ENCODE results near the gene MMD2.
"Not testable (repeated sequence)": the region's sequence is repeated elsewhere in the genome, so short reads cannot be mapped to it uniquely, and the experiment has no call there.

The MMD2 gene

DNA sequence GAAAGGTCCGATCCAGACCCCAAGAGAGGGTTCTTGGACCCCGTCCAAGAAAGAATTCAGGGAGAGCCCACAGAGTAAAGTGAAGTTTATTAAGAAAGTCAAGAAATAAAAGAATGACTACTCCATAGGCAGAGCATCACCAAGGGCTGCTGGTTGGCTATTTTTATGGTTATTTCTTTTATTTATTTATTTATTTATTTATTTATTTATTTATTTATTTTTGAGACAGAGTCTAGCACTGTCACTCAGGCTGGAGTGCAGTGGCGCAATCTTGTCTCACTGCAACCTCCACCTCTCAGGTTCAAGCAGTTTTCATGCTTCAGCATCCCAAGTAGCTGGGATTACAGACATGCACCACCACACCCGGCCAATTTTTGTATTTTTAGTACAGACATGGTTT lies 65.8 kb downstream of the MMD2 start:
- not testable (repeated sequence) for DNase-seq

DNA sequence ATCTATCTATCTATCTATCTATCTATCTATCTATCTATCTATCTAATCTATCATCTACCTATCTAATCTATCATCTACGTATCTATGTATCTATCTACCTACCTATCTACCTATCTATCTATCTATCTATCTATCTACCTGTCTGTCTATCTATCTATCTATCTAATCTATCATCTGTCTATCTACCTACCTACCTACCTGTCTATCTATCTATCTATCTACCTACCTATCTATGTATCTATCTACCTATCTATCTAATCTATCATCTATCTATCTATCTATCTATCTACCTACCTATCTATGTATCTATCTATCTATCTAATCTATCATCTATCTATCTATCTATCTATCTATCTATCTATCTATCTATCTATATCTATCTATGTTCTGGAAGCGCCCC lies 67.5 kb downstream of the MMD2 start:
- not testable (repeated sequence) for DNase-seq

DNA sequence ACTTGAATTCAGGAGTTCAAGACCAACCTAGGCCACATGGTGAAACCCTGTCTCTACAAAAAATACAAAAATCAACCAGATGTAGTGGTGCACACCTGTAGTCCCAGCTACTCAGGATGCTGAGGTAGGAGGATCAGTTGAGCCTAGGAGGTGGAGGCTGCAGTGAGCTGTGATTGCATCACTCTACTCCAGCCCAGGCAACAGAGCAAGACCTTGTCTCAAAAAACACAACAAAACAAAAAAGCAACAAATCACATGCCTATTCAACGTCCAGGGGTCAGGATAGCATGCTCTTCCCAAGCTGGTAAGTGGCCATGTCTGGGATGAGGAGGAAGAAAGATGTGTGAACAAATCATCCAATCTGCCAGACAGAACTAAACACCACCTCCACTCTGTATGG lies 69.3 kb downstream of the MMD2 start:
- no peak for DNase-seq

DNA sequence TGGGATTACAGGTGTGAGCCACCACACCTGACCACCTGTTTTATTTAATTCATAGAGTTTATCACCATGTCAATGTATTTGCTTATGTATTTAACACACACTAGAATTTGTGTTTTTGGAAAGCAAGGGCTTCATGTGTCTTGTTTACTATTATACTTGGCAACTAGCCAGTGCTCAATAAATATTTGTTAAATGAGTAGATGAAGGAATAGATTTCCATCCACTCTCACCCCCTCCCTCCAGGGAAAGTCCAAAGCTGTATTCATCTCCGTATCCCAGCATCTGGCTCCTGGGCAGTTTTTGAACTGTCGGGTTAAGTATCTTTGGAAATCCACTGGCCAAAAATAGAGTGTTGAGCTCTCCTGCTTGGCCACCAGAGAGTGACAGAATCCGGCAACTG lies 70.8 kb downstream of the MMD2 start:
- DNase-seq = peak; percentile 20

DNA sequence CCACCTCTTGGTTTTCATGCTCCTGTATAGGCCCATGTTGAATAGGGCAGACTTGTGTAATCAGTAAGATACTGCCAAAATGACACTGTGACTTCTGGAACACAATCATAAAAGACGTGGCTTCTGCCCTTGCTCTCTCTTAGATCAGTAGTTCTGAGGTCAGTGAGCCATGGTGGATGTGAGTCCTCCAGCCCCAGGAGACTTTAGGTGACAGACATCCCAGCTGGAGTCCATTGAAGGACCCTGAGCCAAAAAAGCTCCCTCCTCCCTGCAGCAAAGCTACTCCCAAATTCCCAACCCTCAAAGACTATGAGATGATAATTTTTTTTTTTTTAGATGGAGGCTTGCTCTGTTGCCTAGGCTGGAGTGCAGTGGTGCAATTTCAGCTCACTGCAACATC lies 72.3 kb downstream of the MMD2 start:
- no peak for DNase-seq

DNA sequence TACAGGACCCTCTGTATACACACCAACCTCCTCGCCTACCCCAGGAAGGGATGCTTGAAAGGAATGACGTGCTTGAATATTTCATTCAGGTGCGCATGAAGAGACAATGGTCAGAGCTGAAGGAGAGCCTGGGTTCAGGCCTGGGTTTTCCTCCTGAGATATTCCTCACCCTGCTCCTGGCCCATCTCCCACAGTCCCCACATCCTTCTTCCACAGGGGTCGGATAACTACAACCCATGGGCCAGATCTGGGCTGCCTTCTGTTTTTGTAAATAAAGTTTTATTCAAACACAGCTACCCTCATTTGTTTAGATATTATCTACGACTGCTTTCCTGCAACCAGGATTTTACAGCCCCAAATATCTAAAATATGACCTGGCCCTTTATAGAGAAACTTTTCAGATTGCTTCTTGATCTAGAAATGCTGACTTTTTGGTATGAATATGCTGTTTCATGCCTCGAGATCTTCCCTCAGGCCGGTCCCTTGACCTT lies 73.6 kb downstream of the MMD2 start:
- DNase-seq = no peak

DNA sequence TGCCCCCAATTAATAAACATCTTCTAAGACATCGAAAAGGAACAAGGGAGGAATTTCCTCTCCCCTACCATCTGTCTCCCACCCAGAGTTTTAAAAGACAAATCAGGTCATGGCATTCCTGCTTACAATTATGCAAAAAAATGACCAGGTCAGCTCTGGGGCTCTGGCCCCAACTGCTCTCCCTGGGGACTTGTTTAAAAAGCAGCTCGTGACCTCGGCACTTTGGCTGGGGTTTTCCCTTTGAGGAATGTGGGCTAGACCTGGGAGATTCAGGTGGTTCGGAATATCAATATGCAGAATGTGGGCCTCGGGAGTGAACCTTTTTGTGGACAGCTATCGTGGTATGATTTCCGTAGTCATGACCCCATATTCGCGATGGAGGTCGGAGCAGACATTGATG lies 74.8 kb downstream of the MMD2 start:
- DNase-seq = no peak

DNA sequence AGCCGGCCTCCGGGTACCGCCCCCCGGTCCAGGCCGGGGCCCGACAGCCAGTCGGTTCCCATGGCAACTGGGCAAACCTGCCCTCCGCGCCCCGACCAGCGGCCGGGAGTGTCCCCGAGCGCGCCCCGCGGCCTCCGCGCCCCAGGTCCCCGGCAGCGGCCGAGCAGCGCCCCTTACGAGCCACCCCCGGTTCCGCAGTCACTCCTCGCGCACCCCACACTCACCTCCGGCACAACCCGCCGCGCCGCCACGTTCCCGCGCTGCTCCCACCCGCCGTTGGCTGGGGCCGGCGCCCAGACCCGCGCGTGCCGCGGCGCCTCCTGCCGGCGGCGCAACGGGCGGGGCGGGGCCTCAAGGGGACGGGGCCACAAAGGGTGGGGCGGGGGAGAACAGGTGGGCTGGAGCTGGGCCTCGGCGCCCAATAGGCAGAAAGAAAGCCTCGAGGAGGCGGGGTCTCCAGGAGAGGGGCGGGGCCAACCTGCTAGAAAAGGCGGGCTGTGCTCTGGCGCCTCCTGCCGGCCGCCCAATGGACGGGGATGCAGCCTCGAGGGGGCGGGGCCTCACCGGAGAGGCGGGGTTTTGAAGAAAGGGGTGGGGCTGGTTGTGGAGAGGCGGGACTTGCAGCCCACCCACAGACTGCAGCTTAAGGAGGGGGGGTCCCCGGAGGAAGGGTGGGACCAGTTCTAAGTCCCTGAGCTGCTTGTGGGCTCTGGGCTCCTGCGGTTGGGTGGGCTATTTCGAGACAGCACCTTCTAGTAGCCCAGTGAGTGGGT lies 75.4 kb downstream of the MMD2 start, which contains the start of gene RADIL:
Gene RADIL (minus strand): TSS at position 345 of the 773 bp plus-strand sequence. CDS start 5,577 bp downstream, outside the sequence.
- peak; percentile 74 for DNase-seq

DNA sequence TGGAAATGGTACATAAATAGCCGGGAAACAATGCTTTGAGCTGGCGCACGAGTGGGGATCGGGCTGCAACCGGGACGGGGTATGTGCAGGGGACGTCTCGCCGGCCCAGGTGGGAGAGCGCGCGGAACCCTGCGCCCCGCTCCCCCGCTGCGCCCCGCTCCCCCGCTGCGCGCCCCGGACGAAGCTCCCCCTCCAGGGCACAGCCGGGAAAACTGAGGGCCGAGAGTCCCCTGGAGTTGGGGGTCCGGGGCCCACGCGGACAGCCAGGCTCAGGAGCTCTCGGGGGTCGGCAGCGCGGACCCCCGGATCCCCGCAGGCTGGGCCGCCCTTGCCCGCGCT lies 76.0 kb downstream of the MMD2 start:
- no peak for DNase-seq

DNA sequence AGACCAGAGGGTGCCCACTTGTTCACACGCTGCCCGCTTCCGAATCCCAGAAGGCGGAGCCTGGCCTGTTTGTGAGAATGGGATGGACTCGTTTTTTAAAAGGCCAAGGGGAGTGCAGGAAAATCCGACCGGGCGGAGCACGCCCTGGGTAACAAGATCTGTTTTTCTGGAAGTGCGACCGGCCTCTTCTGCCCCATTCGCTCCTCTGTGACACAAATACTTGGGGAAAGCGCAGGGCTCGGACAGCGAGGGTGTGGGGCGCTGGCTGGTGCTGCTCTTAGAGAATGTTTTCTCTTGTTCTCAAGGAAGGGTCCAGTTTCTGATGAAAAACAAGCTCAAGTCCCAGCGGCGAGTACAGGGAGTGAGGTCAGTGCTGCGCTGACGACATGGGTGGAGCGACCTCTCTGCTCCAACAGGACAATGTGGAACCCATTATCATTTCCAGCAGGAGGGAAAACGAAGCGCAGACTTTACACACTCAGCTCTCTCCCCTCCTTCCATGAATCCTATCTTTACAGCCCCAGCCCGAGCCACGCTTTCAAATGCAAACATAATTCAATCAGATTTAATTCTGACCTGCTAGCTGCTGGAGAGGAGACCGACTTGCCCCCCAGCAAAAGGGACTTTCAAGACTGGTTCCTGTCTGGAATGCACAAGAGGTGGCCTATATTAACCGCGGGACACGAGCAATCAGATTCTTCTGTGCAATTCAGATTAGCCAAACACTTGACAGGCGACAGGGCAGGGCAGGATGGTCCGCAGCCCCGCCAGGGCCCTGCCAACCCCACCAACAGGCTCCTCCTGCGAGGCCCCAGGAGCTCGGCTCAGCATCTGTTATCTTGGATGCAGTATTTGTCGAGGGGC lies 76.6 kb downstream of the MMD2 start:
- DNase-seq = peak; percentile 55

DNA sequence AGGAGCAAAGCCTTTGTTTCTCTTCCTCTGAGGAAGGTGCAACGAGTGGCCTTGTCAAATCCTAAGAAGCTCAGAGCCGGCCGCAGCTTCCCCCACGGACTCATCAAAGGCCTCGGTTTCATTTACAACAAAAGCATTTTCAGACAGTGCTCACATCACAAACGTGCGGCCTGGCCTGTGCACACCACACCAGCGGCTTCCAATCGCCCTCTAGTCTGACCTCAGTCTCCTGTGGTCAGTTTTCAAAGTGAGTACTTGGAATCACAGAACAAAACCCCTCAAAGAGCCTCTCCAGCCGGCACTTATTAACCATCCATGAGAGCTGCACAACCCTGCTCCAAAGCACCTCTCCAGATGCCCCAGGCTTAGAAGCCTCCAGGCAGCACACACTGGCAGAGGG lies 78.8 kb downstream of the MMD2 start:
- no peak for DNase-seq

DNA sequence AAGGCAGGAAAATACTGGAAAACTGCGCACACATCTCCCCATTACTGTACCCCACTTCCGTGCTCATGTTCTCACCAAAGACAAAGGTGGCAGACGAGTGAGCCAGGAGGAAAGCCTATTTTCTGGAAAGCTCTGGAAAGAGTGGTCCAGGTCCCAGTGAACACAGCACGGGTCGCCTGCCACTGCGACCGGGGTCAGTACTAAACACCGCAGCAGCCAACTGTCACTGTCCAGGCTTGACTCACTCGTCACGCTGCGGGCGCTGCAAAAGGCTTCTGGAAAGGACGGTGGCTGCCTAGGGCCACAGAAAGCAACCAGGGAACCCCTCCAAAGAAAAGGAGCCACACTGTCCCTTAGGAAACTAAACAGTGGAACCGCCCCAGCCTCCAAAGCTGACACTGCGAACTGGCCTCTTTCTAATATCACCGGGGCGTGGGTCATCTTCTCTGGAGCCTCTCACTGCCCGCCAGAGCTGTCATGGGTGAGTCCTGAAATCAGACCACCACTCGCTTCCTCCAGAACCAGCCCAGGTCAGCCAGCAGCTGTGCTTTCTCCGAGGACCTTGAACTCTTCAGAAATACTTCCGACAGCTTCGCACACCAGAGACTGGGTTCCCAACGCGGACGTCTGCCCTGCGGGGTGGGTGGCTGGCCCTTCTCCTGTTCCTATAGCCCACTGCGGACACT lies 79.4 kb downstream of the MMD2 start:
- DNase-seq = no peak

DNA sequence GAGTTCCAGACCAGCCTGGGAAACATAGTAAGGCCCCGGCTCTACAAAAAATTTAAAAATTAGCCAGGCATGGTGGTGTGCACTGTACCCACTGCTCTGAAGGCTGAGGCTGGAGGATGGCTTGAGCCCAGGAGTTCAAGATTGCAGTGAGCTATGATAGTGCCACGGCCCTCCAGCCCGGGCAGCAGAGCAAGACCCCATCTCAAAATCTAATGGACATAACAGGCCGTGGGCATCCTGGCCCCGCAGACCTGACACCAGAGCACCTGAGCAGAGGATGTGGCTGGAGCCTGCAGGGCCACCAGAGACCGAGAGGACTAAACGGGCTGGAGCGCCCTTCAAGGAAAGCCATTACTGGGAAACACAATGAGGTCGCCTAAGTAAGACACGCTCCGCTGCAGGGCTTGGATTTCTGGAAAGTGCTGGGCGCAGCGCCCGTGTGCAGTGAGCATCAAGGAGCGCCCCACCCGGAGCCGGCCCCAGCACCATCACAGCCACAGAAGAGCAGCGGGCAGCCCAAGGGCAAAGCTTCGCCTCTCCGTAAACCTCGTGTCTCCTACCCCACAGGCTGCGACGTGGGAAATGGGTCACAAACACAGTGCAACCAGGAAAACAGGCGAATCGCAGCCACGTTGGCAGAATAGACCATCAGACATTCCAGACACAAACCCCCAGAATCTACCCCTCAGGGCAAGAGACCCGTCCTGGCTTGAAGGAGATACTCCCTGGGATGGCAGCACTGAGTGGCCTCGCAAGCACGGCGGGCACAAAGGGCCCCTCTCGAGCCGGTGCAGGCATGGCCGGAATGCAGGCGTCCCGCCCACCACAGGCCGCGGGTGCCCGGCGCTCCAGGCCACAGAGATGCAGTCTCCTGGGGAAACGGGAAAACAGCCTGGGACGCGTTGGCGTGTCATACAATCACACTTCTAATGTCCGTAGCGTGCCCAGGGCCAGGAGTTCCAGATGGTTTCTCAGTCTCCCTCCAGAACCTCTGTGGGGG lies 80.4 kb downstream of the MMD2 start:
- DNase-seq = no peak

DNA sequence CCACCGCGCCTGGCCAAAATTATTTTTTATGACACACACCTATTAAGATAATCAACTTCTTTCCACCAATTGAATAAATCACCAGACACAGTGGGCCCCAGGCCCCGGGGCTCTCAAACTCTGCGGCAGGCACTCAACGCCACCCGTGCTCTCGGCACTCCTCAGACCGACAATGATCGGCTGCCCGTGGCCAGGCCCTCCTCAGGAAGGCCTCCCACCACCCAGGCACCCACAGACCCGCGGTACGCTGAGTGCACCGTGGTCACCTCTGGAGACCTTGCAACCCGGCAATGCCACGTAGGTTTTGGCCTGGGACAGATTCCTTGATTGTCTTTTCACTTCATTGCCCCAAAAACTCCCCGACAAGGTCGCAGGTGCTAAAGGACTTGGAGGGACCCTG lies 82.4 kb downstream of the MMD2 start:
- DNase-seq = no peak

DNA sequence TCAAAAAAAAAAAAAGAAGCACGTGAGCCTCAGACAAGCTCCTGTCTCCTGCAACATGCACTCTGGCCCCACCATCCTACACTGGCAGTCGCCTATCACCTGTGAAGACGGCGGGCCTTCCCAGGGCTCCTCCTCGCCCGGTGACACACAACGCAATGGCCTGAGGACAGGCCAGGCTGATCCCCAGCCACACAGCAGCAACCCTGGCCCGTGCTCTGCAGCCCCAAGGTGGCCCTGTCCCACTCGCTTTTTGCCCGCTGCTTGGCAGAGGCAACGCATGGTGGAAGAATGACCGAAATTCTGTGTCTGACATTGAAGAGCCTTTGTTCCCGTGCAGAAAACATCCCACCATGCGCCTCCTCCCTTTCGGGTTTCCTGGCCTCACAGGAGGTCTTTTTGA lies 83.6 kb downstream of the MMD2 start:
- no peak for DNase-seq

DNA sequence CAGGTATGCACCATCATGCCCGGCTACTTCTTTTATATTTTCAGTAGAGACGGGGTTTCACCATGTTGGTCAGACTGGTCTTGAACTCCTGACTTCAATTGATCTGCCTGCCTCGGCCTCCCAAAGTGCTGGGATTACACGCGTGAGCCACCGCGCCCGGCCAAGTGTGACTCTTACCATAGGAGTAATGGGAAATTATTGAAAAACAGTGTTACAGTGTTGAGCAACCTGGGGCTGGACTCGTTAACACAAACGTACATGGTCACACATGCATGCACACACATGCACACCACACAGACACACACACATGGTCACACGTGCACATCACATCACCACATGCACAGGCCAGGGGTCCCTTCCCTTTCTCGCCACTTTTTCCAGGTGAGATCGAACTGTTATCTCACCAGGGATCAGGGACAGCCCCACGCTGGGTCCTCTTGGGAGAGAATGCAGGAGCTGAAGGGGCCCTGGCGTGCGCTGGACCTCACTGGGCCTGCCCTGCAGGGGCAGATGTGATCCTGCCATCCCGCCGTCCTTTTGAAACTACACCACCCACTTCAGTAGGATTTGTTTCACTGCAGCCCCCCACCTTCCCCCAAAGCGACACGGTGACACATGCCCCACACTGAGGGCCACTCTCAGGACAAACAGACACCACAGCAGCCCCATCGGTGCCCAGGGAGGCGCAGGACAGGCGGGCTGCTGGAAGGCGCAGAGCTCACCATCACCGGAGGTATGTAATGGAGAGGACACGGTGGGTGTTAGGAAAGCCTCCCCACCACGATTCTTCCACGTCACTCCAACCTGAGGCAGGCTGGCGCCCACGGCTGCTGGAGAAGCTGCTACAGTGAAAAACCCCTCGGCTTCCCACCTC lies 85.7 kb downstream of the MMD2 start:
- no peak for DNase-seq

DNA sequence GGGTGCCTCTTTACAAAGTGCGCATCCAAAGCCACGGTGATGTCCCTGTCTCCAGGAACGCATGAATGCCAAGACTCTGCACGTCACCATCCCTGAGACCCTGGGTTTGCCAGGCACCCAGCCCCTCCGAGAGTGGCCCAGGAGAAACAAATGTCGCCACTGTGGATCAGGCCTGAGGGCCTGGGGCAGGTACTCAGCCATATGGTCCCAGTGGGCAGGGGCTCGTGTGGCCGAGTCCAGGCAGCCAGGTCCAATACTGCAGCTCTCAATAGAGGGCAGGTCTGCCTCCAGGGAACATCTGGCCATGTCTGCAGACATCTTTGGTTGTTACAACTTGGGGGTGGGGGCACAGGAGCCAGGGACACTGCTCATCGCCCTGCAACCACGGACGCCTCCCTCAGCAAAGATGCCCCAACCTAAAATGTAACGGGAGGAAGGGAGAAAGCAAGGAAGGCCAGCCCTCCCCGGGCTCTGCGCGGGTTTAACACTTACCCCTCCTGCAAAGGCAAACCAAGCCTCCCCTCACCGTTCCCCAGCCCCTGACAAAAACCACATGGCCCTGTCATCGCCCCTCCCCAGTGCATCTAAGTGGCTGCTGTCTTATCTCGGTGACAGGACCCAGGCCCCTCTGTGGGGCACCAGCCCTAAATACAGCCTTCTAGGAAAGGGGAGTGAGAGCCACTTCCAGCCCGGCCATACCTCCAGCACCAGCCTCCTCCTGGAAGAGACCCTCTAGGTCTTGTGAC lies 86.9 kb downstream of the MMD2 start:
- DNase-seq = no peak

DNA sequence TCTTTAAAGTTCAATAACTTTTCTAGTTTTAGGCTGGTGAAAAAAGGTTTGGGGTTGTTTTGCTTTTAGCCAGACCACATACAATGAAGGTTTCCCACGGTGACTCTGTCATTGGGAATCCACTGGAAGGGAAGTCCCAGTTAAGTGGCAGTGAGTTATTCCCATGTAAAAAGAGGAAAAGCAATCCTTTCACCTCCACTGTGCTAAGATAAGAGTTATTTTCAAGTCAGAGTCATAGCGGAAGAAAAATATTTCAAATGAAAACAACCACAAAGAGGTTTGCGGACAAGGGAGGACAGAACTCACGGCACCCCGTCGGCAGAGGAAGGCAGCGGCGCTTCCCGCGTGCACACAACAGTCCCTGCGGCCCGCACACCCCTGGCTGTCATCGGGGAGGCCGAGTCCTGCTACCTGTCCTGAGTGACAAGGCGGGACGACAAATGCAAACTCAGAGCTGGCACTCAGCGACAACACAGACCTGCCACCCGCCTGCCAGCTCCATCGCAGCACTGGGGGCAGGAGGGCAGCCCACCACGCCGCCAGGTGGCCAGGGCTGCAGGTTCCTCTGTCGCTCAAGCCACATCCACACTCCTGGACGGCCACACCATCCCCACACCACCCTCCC lies 87.8 kb downstream of the MMD2 start:
- DNase-seq = no peak

DNA sequence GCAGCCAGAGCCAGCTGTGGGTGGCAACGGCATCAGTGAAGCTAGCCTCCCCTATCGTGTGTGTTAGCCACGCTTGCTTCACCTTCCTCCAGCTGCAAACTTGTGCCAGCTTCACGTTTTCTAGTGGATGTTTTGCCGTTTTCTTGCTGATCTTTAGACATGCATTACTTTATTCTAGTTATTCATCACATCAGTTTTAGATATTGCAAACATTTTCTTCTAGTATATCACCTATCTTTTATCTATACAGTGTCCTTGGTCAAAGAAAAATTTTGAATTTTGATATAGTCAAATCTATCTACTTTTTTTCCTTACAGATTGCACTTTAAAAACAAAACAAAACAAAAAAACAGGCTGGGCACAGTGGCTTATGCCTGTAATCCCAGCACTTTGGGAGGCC lies 90.5 kb downstream of the MMD2 start:
- no peak for DNase-seq

Data from NCI-H748 treated with DMSO at 0.1 percent for 48 hours (cell line).